Hepatocyte (in vitro differentiated cells): ENCODE results near the gene C4orf50. TPM values are rescaled to one million over a fixed set of nuclear protein-coding genes. Genes with fewer than 3 reads are reported as not detected.
A peak's percentile ranks its signal among the peaks of the same experiment; 100 is the strongest.

Experiments used
- DNase-seq: peaks from one replicate; pipeline ENCODE4 v3.0.0-alpha.2; 2016; ENCODE audit warnings: low spot score
- H2AFZ ChIP-seq: fragments of 200-600 bp; sonication (generic); 2 replicates; pipeline ENCODE4 v1.6.0; 2016; ENCODE audit warnings: antibody characterized with exemption, mild to moderate bottlenecking
- H3K27ac ChIP-seq: fragments of 200-600 bp; sonication (generic); 2 replicates; pipeline ENCODE4 v1.5.1; 2016; ENCODE audit warnings: mild to moderate bottlenecking
- H3K27me3 ChIP-seq: fragments of 200-600 bp; sonication (generic); 2 replicates; pipeline ENCODE4 v1.6.1; 2016
- H3K36me3 ChIP-seq: fragments of 200-600 bp; sonication (generic); replicated peaks from 2 replicates; pipeline ENCODE4 v1.5.1; 2016; ENCODE audit warnings: low read depth; ENCODE audit not compliant: insufficient read depth
- H3K4me1 ChIP-seq: fragments of 200-600 bp; sonication (generic); 2 replicates; pipeline ENCODE4 v1.5.1; 2016; ENCODE audit warnings: mild to moderate bottlenecking, moderate library complexity; ENCODE audit not compliant: insufficient read depth
- H3K4me2 ChIP-seq: fragments of 200-600 bp; sonication (generic); 2 replicates; pipeline ENCODE4 v1.6.0; 2016
- H3K4me3 ChIP-seq: fragments of 200-600 bp; sonication (generic); 2 replicates; pipeline ENCODE4 v1.5.1; 2016; ENCODE audit warnings: mild to moderate bottlenecking
- H3K79me2 ChIP-seq: fragments of 200-600 bp; sonication (generic); 2 replicates; pipeline ENCODE4 v1.6.0; 2017; ENCODE audit warnings: mild to moderate bottlenecking
- H3K9me2 ChIP-seq: fragments of 200-600 bp; sonication (generic); replicated peaks from 2 replicates; pipeline ENCODE4 v1.6.0; 2017; ENCODE audit warnings: mild to moderate bottlenecking; ENCODE audit not compliant: insufficient read depth
- H3K9me3 ChIP-seq: fragments of 200-600 bp; sonication (generic); 2 replicates; pipeline ENCODE4 v1.5.1; 2016; ENCODE audit warnings: low read depth, mild to moderate bottlenecking
- H4K20me1 ChIP-seq: fragments of 200-600 bp; sonication (generic); 2 replicates; pipeline ENCODE4 v1.6.0; 2016; ENCODE audit warnings: mild to moderate bottlenecking; ENCODE audit not compliant: insufficient read depth, poor library complexity, severe bottlenecking
- CTCF ChIP-seq: fragments of 200-600 bp; sonication (generic); IDR thresholded peaks from 2 replicates; pipeline ENCODE4 v1.5.1; 2016; ENCODE audit warnings: antibody characterized with exemption, mild to moderate bottlenecking; ENCODE audit not compliant: poor library complexity
- EZH2 ChIP-seq: fragments of 200-600 bp; sonication (generic); IDR thresholded peaks from 2 replicates; pipeline ENCODE4 v1.6.1; 2016; ENCODE audit warnings: antibody characterized with exemption, mild to moderate bottlenecking, borderline replicate concordance
- EZH2phosphoT487 ChIP-seq: fragments of 200-600 bp; sonication (generic); IDR thresholded peaks from one replicate; pipeline ENCODE4 v1.6.1; 2018; ENCODE audit warnings: antibody characterized with exemption, mild to moderate bottlenecking, low read depth, moderate library complexity; ENCODE audit not compliant: unreplicated experiment, severe bottlenecking
- WGBS: methylation state at CpG from one replicate; pipeline ENCODE4 v1.1.6; 2016; ENCODE audit warnings: low lambda C conversion rate; ENCODE audit errors: missing lambda C conversion rate; 5-methylcytosine and 5-hydroxymethylcytosine counted together
- polyA plus RNA-seq: library from polyadenylated mRNA; unstranded; fragments of >200 nt; fragmentation: Nextera tagmentation; extraction: Ambion mirVana; gene quantifications from 2 replicates; pipeline ENCODE4 v1.2.1, GENCODE V29; 2016
- total RNA-seq: library from RNA; depleted of rRNA; stranded (reverse); fragments of >200 nt; gene quantifications from 2 replicates; pipeline ENCODE4 v1.2.3, GENCODE V29; 2014

The C4orf50 gene
- total and polyA plus RNA-seq, 2 experiments from 2014 or later, result not detected

- Histone ChIP-seq H3K4me2 (no peak overlapping the region), H4K20me1 (no peaks in the 10 kb centered on the region), H3K4me1 (no peaks in the 10 kb centered on the region), H3K9me2 (no peaks in the 10 kb centered on the region), H3K9me3 (no peaks in the 10 kb centered on the region), H3K27me3 (no peaks in the 10 kb centered on the region), H3K79me2 (no peaks in the 10 kb centered on the region), H2AFZ (no peak overlapping the region), H3K27ac (peak overlapping the region; percentile 59), H3K4me3 (no peak overlapping the region), H3K36me3 (no peaks in the 10 kb centered on the region)
- WGBS, result 94% methylated on average over 12 of the region's 12 CpGs
- DNase-seq, result no peak
- TF ChIP-seq EZH2 (no peak), EZH2phosphoT487 (no peak), CTCF (no peak)
Observed at GRCh38 chr4:6058531-6059374, 40.5 kb upstream of the C4orf50 start.

- peak overlapping the region; percentile 59 for H3K27ac ChIP-seq
- H3K4me2 ChIP-seq, result no peak overlapping the region
- H3K27me3 ChIP-seq, result no peaks in the 10 kb centered on the region
- 81% methylated on average over 15 of the region's 15 CpGs for WGBS
- no peaks in the 10 kb centered on the region for H4K20me1 ChIP-seq
- H3K4me3 ChIP-seq, result no peak overlapping the region
- no peaks in the 10 kb centered on the region for H3K9me3 ChIP-seq
- no peaks in the 10 kb centered on the region for H3K4me1 ChIP-seq
- H3K79me2 ChIP-seq, result no peaks in the 10 kb centered on the region
- TF ChIP-seq EZH2phosphoT487 (no peak), CTCF (no peak), EZH2 (no peak)
- no peak for DNase-seq
- no peak overlapping the region for H2AFZ ChIP-seq
- H3K36me3 ChIP-seq, result no peaks in the 10 kb centered on the region
- no peaks in the 10 kb centered on the region for H3K9me2 ChIP-seq
Observed at GRCh38 chr4:6056976-6057766, 38.9 kb upstream of the C4orf50 start.

- DNase-seq, result no peak
- TF ChIP-seq EZH2phosphoT487 (no peak), EZH2 (no peak), CTCF (no peak)
- Histone ChIP-seq H3K4me2 (no peak overlapping the region), H3K4me3 (no peak overlapping the region), H4K20me1 (no peaks in the 10 kb centered on the region), H3K4me1 (no peaks in the 10 kb centered on the region), H3K36me3 (no peaks in the 10 kb centered on the region), H2AFZ (no peak overlapping the region), H3K27ac (no peak overlapping the region), H3K79me2 (no peaks in the 10 kb centered on the region), H3K27me3 (no peaks in the 10 kb centered on the region), H3K9me3 (no peaks in the 10 kb centered on the region), H3K9me2 (no peaks in the 10 kb centered on the region)
- 83% methylated on average over 4 of the region's 4 CpGs for WGBS
Observed at GRCh38 chr4:6055436-6055835, 37.2 kb upstream of the C4orf50 start.
